B cell (primary cell): ENCODE measurements around the gene SRRM4. TPM values are rescaled to one million over a fixed set of nuclear protein-coding genes. Genes with fewer than 3 reads are reported as not detected.

Source experiments
- ATAC-seq: fragments of 200-7000 bp; cut with Tn5 transposase; one replicate; pipeline ENCODE4 v1.10.0; 2021; ENCODE audit warnings: low read depth, mild to moderate bottlenecking, moderate number of reproducible peaks, moderate library complexity
- CTCF ChIA-PET: fragments of 350-600 bp; sonication (Branson Sonifier 250); formaldehyde crosslinking; loops from one replicate; lab custom pipeline; 2021; ENCODE audit warnings: antibody characterized with exemption, inconsistent platforms; lab: Charles Lee
- POLR2A ChIA-PET: fragments of 350-600 bp; sonication (Branson Sonifier 250); formaldehyde crosslinking; loops from one replicate; lab custom pipeline; 2021; ENCODE audit warnings: antibody characterized with exemption; lab: Charles Lee
- DNase-seq: peaks from one replicate; pipeline ENCODE4 v3.0.0; 2013
- H2AFZ ChIP-seq: 2 replicates; pipeline ENCODE4 v1.6.1; 2012; ENCODE audit warnings: mild to moderate bottlenecking, low read depth, low read length; ENCODE audit not compliant: insufficient read depth, poor library complexity, severe bottlenecking
- H3K27ac ChIP-seq, 2 donors: 1 replicate in 1 of 2; 2 replicates in 1 of 2; pipeline ENCODE4 v1.5.1; 2012 to 2013; ENCODE audit warnings: low read length in 2 of 2, mild to moderate bottlenecking in 2 of 2, moderate library complexity in 1 of 2
- H3K27me3 ChIP-seq, 4 experiments: fragments of 200-600 bp in 1 of 4; sonication (generic) in 1 of 4; replicated peaks in 1 of 4; 1 replicate in 2 of 4; 2 replicates in 2 of 4; pipeline versions ENCODE4 v1.6.1 to v1.7.0; 2013 to 2016; ENCODE audit warnings: low read length in 3 of 4, mild to moderate bottlenecking in 2 of 4, mixed read lengths in 1 of 4, moderate library complexity in 1 of 4; ENCODE audit not compliant: insufficient read depth in 4 of 4, control insufficient read depth in 3 of 4; ENCODE audit errors: control extremely low read depth in 1 of 4
- H3K36me3 ChIP-seq, 2 experiments: replicated peaks in 1 of 2; 1 replicate in 1 of 2; 2 replicates in 1 of 2; pipeline versions ENCODE4 v1.6.1 to v1.7.1; 2013; ENCODE audit warnings: low read length in 1 of 2; ENCODE audit not compliant: insufficient read depth in 2 of 2, control insufficient read depth in 1 of 2; ENCODE audit errors: control extremely low read depth in 1 of 2, extremely low read depth in 1 of 2
- H3K4me1 ChIP-seq, 2 donors: fragments of 200-600 bp in 1 of 2; sonication (generic) in 1 of 2; 1 replicate in 1 of 2; 2 replicates in 1 of 2; pipeline versions ENCODE4 v1.5.1 to v1.6.1; 2013 to 2017; ENCODE audit warnings: low read length in 2 of 2; ENCODE audit not compliant: control insufficient read depth in 2 of 2, insufficient read depth in 2 of 2
- H3K4me2 ChIP-seq: replicated peaks from 2 replicates; pipeline ENCODE3; 2012; ENCODE audit warnings: mild to moderate bottlenecking, low read depth, low read length; ENCODE audit not compliant: poor library complexity, severe bottlenecking
- H3K4me3 ChIP-seq, 5 experiments: fragments of 200-600 bp in 1 of 5; sonication (generic) in 1 of 5; 1 replicate in 3 of 5; 2 replicates in 2 of 5; pipeline versions ENCODE4 v1.5.1 to v1.7.0; 2011 to 2016; ENCODE audit warnings: low read length in 4 of 5, mild to moderate bottlenecking in 4 of 5, low read depth in 2 of 5, control low read depth in 1 of 5, moderate library complexity in 1 of 5; ENCODE audit not compliant: insufficient read depth in 1 of 5; ENCODE audit errors: control extremely low read depth in 1 of 5, extremely low read depth in 1 of 5
- H3K79me2 ChIP-seq: fragments of 200-600 bp; sonication (generic); one replicate; pipeline ENCODE4 v1.6.0; 2016; ENCODE audit warnings: low read length; ENCODE audit not compliant: control insufficient read depth, insufficient read depth
- H3K9ac ChIP-seq: fragments of 200-600 bp; sonication (generic); 2 replicates; pipeline ENCODE4 v1.6.1; 2017; ENCODE audit warnings: mild to moderate bottlenecking, low read length, moderate library complexity
- H3K9me3 ChIP-seq, 3 donors: one replicate each; pipeline versions ENCODE4 v1.6.1 to v1.7.1; 2013; ENCODE audit warnings: low read length in 2 of 3; ENCODE audit not compliant: control insufficient read depth in 2 of 3, insufficient read depth in 1 of 3; ENCODE audit errors: control extremely low read depth in 1 of 3
- H4K20me1 ChIP-seq: 2 replicates; pipeline ENCODE4 v1.6.0; 2012; ENCODE audit warnings: mild to moderate bottlenecking, low read length; ENCODE audit not compliant: insufficient read depth, control insufficient read depth, poor library complexity, severe bottlenecking
- H3K27ac Mint-ChIP-seq: one replicate; pipeline ENCODE4 v1.8.0; 2021; ENCODE audit warnings: mixed read lengths
- H3K27me3 Mint-ChIP-seq: one replicate; pipeline ENCODE4 v1.8.0; 2021; ENCODE audit warnings: mixed read lengths
- H3K4me1 Mint-ChIP-seq: one replicate; pipeline ENCODE4 v1.8.0; 2021; ENCODE audit warnings: mixed read lengths
- H3K4me3 Mint-ChIP-seq: one replicate; pipeline ENCODE4 v1.8.0; 2021; ENCODE audit warnings: mixed read lengths
- H3K9me3 Mint-ChIP-seq: one replicate; pipeline ENCODE4 v1.8.0; 2022; ENCODE audit warnings: mixed read lengths; ENCODE audit not compliant: insufficient read depth
- CTCF ChIP-seq: fragments of 200-600 bp; IDR thresholded peaks from one replicate; pipeline ENCODE4 v1.8.0; 2022; ENCODE audit warnings: antibody characterized with exemption, mild to moderate bottlenecking
- EZH2 ChIP-seq: IDR thresholded peaks from 2 replicates; pipeline ENCODE4 v1.6.1; 2012; ENCODE audit warnings: borderline replicate concordance, low read depth, mild to moderate bottlenecking, moderate library complexity, low read length; ENCODE audit not compliant: insufficient read depth, poor library complexity, severe bottlenecking
- WGBS: methylation state at CpG from one replicate; pipeline ENCODE4 v1.1.5; 2013; ENCODE audit warnings: missing lambda C conversion rate; ENCODE audit not compliant: insufficient coverage; 5-methylcytosine and 5-hydroxymethylcytosine counted together
- intact Hi-C: fragments of 100-400 bp; cut with micrococcal nuclease; formaldehyde crosslinking; loops from one replicate; pipeline ENCODE4 v1.10.0; 2022
- polyA plus RNA-seq: library from polyadenylated mRNA; depleted of rRNA; stranded (reverse); fragments of >200 nt; gene quantifications from 2 replicates; pipeline ENCODE4 v1.2.3, GENCODE V29; 2012
- total RNA-seq, 2 donors: library from RNA; stranded (reverse); fragments of 120-200 nt in 1 of 2; gene quantifications; 1 replicate in 1 of 2; 2 replicates in 1 of 2; pipeline versions ENCODE4 v1.2.3 to v1.2.4, GENCODE V29; 2013 to 2022

Gene SRRM4
- total and polyA plus RNA-seq, 2 donors (not counting 1 experiment from before 2014, with no cell fraction given) = not detected

GRCh38 chr12:119113496-119113986 lies 132.2 kb downstream of the SRRM4 start:
- ATAC-seq (no peak), DNase-seq (no peak)
- intact Hi-C loops = no loop called here
- H2AFZ ChIP-seq = no peak overlapping the region
- no peak overlapping the region for H3K4me3 Mint-ChIP-seq
- no peak overlapping the region for H3K9ac ChIP-seq
- peaks cover 0 to 3% (median 0%) of the 10 kb centered on the region in 3 donors for H3K9me3 ChIP-seq
- H3K79me2 ChIP-seq = no peaks in the 10 kb centered on the region
- H3K36me3 ChIP-seq = no peaks in the 10 kb centered on the region
- WGBS = no CpG with 5 or more reads among the region's 9 CpGs
- peaks cover 4% of the 10 kb centered on the region for H3K27me3 Mint-ChIP-seq
- H3K9me3 Mint-ChIP-seq = peaks cover 5% of the 10 kb centered on the region
- CTCF ChIA-PET = interaction anchor here (0.6 to 1.3 kb wide), 3 partner anchors 10 to 601 kb away, joined by 3 read pairs; no protein-coding TSS in a partner anchor
- no peaks in the 10 kb centered on the region for H3K27me3 ChIP-seq
- H3K4me1 ChIP-seq = no peaks in the 10 kb centered on the region
- H3K27ac ChIP-seq = no peak overlapping the region
- TF ChIP-seq EZH2 (no peak), CTCF (no peak)
- H3K4me1 Mint-ChIP-seq = no peaks in the 10 kb centered on the region
- H3K4me2 ChIP-seq = no peak overlapping the region
- POLR2A ChIA-PET = no interaction called here
- no peak overlapping the region for H3K4me3 ChIP-seq
- H4K20me1 ChIP-seq = no peaks in the 10 kb centered on the region
- no peak overlapping the region for H3K27ac Mint-ChIP-seq

DNA sequence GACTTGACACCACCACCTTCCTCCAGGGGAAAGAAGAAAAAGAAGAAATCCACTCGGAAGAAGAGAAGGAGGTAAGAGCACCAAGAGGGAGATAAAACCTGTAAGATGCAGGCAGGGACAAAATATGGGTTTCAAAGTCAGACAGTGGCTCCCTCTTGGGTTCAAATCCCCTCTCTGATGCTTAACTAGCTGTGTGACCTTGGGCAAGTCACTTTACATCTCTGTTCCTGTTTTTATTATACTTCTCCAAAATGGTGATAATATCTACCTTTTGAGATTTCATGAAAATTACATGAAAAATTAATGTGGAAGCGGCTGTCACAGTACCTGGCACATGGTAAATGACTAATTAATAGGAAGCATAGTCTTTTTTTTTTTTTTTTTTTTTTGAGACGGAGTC lies 133.0 kb downstream of the SRRM4 start:
- no peak overlapping the region for H3K4me2 ChIP-seq
- Mint-ChIP-seq H3K4me3 (no peak overlapping the region), H3K9me3 (peaks cover 5% of the 10 kb centered on the region), H3K4me1 (no peaks in the 10 kb centered on the region), H3K27me3 (peaks cover 4% of the 10 kb centered on the region), H3K27ac (no peak overlapping the region)
- WGBS = no CpG with 5 or more reads among the region's 3 CpGs
- H3K4me3 ChIP-seq = no peak overlapping the region
- DNase-seq (no peak), ATAC-seq (no peak)
- intact Hi-C loops = no loop called here
- no peaks in the 10 kb centered on the region for H3K27me3 ChIP-seq
- no peaks in the 10 kb centered on the region for H3K79me2 ChIP-seq
- H3K4me1 ChIP-seq = no peaks in the 10 kb centered on the region
- TF ChIP-seq EZH2 = no peak
- TF ChIP-seq CTCF = no peak
- H3K36me3 ChIP-seq = no peaks in the 10 kb centered on the region
- H4K20me1 ChIP-seq = no peaks in the 10 kb centered on the region
- H2AFZ ChIP-seq = no peak overlapping the region
- ChIA-PET CTCF (no interaction called here), POLR2A (no interaction called here)
- H3K9me3 ChIP-seq = peaks cover 0 to 3% (median 0%) of the 10 kb centered on the region in 3 donors
- no peak overlapping the region for H3K27ac ChIP-seq
- no peak overlapping the region for H3K9ac ChIP-seq
